GM18526 (cell line): ENCODE data around the gene PIAS1.

Source experiments
- POLR2A ChIP-seq: IDR thresholded peaks from 3 replicates; pipeline ENCODE4 v1.6.1; 2011; ENCODE audit not compliant: insufficient read length; ENCODE audit errors: extremely low read depth

The PIAS1 gene

DNA sequence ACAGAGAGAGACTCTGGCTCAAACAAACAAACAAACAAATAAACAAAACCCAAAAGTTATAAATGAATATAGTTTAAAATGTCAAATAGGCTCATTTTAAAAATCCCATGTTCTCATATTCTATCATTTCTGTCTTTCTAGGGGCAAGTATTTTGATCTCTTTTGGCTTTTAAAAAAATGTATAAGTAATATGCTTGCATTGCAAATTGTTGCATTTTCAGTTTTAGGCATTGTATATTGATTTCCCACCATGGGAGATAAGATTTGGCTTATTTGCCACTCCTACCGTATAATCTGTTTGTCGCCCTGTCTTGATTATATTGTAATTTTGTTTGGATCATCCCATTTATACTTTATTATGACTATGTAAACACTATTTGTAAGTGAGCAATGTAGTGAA, 70.6 kb downstream of the PIAS1 start:
- no peak for TF ChIP-seq POLR2A

DNA sequence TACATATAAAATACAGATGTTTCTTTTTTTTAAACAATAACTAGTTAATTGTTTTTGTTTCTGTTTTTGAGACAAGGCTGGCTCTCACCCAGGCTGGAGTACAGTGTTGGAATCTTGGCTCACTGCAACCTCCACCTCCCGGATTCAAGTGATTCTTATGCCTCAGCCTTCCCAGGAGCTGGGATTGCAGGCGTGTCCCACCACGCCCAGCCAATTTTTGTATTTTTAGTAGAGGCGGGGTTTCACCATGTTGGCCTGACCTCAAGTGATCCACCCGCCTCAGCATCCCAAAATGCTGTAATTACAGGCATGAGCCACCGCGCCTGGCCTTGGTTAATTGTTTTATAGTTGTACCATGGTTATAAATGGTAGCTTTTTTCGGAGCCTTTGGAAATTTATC, 72.3 kb downstream of the PIAS1 start:
- no peak for TF ChIP-seq POLR2A

DNA sequence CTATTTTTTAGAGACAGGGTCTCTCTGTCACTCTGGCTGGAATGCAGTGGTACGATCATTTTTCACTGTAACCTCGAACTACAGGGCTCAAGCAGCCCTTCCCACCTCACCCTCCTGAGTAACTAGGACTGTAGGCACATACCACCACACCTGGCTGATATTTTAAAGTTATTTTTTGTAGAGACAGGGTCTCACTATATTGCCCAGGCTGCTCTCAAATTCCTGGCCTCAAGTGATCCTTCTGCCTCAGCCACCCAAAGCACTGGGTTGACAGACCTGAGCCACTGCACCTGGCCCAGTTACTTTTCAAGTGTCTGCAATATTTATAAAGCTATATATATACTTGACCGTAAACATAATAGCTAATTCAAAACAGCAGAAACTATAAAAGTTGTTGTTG, 75.0 kb downstream of the PIAS1 start:
- no peak for TF ChIP-seq POLR2A

DNA sequence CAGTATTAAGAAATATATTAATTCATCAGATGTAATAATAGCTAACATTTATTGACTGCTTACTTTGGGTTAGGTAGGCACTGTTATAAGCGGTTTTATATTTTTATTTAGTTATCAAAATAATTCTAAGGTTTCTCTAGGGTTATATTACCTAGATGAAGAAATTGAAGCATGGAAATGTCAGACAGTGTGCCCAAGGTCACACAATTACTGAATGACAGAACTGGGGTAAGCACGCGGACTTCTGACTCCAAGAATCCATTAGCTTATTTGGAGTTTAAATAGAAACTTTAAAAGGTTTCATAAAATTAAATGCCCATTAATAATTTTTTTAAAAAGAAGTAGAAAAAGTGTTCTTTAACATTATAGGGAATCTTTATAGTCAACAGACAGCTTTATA, 76.7 kb downstream of the PIAS1 start:
- no peak for TF ChIP-seq POLR2A

DNA sequence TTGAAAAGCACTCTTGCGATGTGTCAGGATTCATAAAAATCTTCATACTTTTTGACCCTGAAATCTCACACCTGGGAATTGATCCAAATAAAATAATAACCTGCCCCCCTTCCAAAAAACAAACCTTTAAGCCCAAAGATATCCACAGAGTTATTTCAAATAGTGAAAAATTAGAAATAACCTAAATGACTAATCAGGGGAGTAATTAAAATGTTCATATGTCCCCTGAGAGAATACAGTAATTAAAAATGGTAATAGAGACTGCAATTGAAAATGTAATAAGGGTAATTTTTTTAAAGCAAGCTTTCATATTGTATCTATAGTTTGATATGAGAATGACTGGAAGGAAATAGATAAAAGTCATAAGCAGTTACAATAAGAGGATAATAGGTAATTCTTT, 83.0 kb downstream of the PIAS1 start:
- no peak for TF ChIP-seq POLR2A

DNA sequence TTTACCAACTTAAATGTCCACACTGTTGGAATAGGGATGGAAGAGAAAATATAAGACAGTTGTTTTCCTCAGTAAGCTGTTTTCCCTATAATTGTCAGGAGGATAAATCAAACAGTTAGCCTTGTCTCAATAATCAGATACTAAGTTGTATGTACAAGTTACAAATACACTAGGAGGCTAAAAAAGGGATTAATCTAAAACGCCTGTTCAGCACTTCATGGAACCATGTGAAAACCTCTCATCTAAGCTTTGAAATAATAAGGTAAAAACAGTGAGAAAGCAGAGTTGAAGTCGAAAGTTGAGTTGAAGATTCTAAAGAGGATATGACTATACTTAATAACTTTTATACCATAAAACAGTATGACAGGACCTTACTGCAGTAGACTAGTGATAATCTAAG, 89.0 kb downstream of the PIAS1 start:
- TF ChIP-seq POLR2A, result no peak

DNA sequence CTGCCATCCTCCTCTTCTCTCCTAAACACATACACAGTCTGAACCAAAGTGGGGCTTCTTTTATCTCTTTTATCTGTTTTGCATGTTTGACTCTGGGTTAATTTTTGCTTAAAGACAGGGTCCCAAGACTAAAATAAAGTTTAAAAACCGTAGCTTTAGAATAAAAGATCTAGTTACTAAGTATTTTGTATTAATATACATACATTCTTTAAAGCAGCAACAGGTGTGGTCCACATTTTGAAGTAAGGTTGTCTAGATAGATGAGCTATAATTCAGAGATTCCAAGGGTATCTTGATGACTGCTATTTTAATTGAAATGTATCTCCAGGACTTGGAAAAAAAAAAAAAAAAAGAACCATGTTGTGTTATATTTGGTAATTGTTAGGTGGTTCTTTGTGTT, 89.7 kb downstream of the PIAS1 start:
- no peak for TF ChIP-seq POLR2A

DNA sequence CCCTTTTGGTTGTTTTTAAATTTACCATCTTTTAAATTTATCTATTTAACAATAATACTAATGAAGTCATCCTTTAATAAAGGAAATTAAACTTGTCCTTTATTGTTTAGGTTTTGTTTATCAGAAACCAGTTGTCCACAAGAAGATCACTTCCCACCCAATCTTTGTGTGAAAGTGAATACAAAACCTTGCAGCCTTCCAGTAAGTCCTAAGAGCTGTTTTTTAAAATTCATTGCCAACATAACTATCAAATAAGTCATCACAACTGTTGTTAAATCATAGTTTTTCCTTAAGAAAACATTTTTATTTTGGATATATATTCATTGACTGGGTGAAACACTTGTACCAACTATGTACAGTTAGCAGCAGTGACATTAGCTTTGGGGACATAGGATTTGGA, 91.6 kb downstream of the PIAS1 start:
- no peak for TF ChIP-seq POLR2A

DNA sequence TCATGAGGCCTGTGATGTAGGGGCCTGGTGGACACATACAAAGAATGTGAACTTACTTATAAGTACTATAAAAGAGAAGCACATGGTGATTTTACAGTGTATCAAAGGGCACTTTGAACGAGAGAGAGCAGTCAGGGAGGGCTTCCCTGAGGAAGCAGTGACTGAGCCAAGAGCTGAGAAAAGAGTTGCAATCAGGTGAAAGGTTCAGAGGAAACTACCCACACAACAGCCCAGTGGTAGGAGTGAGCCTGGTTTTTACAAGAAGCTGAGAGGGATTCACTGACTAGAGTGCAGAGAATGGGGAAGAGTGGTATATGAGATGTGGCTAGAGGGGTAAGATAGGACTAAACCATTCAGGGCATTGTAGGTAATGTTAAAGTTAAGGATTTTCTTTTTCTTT, 93.9 kb downstream of the PIAS1 start:
- TF ChIP-seq POLR2A, result no peak

DNA sequence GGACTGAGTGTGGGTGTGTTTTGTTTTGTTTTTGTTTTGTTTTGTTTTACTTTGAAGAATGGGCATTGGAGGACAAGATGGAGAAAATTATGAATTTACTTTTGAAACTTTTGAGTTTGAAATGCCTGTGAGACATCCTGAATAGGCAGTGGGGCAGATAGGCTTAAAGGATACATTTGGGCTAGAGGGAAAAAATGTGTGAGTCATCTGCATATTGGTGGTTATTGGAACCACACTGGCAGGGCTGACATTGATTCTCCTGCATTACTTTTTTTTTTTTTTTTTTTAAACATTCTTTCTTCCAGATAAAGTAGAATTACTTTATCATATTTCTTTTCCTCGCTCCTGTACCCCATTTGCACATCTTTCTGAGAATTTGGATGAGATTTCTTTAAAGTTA, 94.9 kb downstream of the PIAS1 start:
- no peak for TF ChIP-seq POLR2A

DNA sequence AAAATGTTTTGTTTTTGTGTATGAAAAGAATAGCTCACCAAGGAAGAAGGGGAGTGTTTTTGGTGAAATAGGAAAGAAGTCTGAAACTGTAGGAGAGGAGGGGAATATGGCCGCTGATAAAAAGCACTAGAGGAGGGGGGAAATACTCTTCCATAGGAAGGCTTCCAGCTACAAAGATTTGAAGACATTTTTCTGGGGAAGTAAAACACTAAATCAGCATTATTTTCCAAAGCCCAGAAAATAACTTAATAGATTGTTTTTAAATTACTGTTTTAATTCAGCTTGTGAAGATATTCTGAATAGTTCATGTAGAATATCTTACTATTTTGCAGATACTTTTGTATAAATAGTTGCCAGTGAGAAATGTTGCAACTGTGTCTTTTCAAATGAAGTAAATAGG, 96.1 kb downstream of the PIAS1 start:
- no peak for TF ChIP-seq POLR2A

DNA sequence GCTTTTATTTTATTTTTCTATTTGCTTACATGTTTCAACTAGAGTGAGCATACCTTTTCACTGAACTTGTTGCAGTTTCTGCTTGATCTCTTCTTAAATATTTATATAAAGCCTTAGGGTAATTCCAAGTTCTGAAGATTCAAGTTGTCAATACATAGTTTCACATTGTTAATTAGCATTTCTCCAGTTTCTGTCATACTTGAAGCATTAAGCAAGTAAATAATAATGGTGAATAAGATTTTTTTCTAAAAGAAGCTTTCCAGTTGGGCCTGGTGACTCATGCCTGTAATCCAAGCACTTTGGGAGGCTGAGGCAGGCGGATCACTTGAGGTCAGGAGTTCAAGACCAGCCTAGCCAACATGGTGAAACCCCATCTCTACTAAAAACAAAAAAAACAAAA, 97.2 kb downstream of the PIAS1 start:
- TF ChIP-seq POLR2A, result no peak

DNA sequence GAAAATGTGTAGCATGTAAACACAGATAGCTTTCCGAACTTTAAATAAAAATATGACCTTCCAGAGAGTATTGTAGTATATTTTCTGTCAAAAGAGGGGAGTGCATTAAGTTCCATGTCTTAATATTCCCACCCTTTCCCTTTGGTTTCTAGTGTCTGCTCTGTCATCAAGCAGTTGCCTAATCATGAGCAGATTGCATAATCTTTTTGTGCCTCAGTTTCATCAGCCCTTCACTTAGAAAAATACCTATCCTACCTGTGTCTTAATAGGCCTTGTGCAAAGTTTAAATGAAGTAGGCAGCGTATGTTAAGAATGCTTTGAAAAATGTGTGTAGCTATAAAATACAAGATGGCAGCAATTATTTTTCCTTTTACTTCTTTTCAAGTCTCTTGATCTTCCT, 98.2 kb downstream of the PIAS1 start:
- no peak for TF ChIP-seq POLR2A

DNA sequence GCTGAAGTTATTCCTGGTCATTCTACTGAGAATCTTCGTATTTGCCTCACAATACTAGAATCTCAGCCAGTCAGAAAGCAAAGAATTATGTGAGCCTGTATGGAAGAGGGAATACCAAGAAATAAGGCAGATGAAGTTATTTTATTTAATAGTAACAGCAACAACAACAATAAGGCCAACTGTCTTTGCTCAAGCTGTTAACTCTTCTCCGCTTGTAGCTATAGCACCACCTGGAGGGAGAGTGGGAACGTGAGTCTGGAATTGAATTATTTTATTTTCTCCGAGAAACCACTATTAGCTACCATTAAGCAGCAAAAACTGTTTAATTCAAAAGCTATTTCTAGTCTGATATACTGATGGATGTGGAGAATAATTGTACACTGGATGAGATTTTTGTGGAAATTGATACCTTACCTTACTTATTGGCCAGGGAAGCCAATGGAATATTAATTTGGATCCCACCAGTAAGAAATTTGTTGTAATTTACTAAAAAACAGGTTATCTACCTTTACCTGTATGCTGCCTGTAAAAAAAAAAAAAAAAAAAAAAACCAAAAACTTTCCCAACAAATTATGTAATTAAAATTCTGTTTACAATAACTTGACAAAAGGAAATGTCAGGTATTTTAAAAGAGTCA, 100.9 kb downstream of the PIAS1 start:
- no peak for TF ChIP-seq POLR2A

DNA sequence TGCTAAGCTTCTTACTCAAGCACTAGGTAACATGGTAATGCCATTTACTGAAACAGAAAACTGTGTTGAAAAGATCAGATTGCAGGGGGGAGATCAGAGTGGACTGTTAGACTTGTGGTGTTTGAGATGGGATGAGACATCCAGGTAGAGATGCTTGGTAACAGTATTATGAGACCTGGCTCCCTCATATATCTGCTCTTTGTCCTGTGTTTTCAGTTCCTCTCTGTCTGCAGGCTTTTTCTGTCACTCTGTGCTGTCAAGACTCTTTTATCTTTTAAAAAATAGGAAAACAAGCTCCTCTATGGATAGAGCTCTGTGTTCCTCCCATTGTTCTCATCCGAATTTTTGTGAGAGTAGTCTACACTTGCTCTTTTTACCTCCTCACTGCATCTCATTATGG, 103.0 kb downstream of the PIAS1 start:
- no peak for TF ChIP-seq POLR2A

DNA sequence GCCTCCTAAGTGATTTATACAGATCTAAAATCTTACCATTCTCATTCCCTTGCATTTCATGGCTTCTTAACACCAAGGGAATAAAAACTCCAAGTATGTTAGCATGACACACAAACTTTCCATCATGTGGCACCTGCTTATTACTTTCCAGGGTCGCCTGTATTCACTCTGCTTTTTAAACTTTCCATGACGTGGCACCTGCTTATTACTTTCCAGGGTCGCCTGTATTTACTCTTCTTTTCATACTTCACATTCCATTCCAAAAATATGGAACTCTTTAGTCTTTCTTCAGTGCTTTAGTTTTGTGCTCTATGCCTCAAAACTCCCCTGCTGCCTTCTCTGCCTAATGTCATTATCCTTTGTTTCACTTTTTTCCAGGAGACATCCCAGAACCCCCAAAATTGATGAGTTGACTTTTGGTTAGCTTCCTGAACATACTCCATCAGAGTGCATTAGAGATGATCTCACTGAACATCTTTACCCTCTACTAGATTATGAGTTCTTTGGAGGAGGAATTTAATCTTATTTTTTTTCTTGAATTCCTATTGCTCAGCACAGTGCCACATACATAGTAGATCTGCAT, 104.0 kb downstream of the PIAS1 start:
- no peak for TF ChIP-seq POLR2A

DNA sequence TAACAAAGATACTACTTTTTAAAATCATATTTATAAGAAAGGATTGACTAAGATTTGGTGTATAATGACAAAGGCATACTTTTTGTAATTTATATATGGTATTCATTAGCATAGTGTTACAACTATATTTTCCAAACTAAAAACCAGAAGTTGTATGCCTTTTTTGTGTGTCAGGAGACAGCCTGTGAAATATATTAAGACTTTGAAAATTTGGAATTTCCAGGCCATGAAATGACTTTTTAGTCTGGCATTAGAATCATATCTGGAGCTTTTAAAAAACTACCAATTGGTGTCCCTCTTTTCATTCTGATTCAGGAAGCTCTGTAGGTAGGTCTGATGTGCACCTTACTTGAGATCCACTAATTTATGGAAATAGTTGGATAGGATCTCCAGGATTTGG, 109.1 kb downstream of the PIAS1 start:
- TF ChIP-seq POLR2A, result no peak
